Measurements from ENCODE around the gene CECR2. TPM values are rescaled to one million over a fixed set of nuclear protein-coding genes. Genes with fewer than 3 reads are reported as not detected.

CECR2 gene
- total RNA-seq, 6 donors from 2014 or later = 5.8 to 35.6 (median 11.6) TPM

DNA sequence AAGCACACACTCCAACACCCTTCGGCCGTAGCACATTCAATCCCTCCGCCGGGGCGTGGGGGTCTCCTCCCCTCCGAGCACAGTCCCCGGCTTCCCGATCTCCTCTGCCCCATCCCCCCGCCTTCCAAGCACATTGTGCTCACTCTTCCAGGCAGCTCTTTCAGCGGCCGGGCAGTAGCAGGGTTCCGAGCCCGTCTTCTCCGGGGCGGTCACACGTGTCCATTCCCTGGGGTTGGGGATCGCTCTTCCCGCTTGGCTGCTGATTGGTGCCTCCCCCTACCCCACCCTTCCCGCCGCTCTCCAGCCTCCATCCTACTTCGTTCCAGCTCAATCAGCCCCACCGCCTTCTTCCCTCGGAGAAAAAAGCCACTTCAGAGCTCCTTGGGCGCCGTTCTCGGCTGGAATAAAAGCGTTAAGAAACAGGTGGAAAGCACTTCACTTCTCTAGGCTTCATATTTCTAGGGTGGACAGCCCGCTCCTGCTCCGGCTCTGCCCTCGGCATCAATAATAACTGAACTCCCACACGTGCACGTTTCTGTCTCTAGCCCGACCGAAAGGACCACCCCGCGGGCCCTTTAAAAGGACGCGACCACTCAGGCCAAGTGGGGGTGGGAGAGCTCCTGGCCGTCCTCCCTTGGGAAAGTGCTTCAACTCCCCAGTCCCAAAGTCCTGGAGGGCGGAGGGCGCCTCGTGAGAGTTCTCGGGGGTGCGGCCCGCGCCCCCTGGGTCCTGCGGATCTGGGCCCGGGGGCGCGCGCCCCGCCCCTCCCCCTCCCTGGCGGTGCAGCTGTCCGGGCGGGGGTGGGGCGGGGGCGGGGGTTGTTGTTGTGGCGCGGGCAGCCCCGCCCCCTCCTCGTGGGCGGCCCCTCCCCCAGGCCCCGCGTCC lies 464 bp upstream of the CECR2 start:
- H3K27me3 ChIP-seq = peaks cover 0 to 20% (median 9%) of the 10 kb centered on the region in 4 donors
- H3K4me3 ChIP-seq = peak overlapping the region; percentile 56 to 89 (median 84)
- no peaks in the 10 kb centered on the region for H3K9me3 ChIP-seq
- peak overlapping the region; percentile 80 to 94 (median 89) for H3K27ac ChIP-seq
- TF ChIP-seq POLR2A (IDR thresholded peaks at IDR 0.05) (peak in 1 of 4 donors; percentile 46), POLR2AphosphoS5 (IDR thresholded peaks at IDR 0.05) (no peak), EP300 (IDR thresholded peaks at IDR 0.05) (no peak)
- H3K4me1 ChIP-seq = peaks cover 10 to 53% (median 21%) of the 10 kb centered on the region in 4 donors
- no peaks in the 10 kb centered on the region for H3K36me3 ChIP-seq
- ATAC-seq (ENCODE audit: low FRiP score in 2 of 2) = peak; percentile 67 to 87
- 0 to 1% methylated on average over 36 to 47 of the region's 64 CpGs for WGBS, 2 donors
- peak; percentile 71 to 89 for DNase-seq

DNA sequence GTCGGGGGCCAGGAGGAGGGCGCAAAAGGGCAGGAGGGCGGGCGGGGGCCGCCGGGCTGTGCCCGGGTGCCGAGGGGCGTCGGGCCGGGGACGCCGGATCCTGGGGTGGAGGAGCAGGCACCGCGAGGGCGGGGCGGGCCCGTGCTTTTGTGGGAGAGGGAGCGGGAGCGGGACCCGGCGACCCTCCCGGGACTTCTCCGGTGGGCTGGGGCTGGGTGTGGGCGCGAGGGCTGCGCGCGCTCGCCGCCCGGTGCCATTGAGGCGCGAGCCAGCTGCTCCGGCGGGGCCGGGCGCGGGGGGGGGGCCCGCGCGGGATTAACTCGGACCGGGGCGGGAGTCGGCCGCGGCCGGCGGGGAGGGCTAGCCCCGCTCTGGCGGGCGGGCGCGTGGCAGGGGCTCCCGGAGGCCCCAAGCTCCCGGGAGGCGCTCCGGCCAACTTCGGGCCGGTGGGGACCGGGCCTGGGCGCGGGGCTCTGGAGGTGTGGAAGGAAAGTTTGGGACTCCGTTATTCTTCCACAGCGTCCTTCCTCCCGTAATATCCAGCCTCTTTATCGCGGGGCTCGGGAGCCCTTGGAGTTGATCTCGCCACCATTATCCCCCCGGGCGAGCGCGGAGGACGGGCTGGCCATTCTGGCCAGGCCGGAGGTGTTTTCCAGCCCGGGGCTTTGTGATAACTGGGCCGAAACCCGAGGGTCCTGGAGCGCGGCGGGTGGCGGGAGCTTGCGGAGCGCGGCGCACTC lies 936 bp downstream of the CECR2 start:
- Histone ChIP-seq H3K4me1 (peaks cover 10 to 53% (median 21%) of the 10 kb centered on the region in 4 donors), H3K9me3 (no peaks in the 10 kb centered on the region), H3K27me3 (peaks cover 0 to 20% (median 9%) of the 10 kb centered on the region in 4 donors), H3K4me3 (peak overlapping the region; percentile 76 to 89 (median 84)), H3K36me3 (no peaks in the 10 kb centered on the region), H3K27ac (peak overlapping the region; percentile 74 to 94 (median 80))
- DNase-seq (peak in 1 of 2 donors; percentile 88), ATAC-seq (ENCODE audit: low FRiP score in 2 of 2) (peak in 1 of 2 donors; percentile 22)
- TF ChIP-seq EP300 (IDR thresholded peaks at IDR 0.05) (no peak), POLR2AphosphoS5 (IDR thresholded peaks at IDR 0.05) (no peak), POLR2A (IDR thresholded peaks at IDR 0.05) (no peak)
- TF ChIP-seq, protein P1, sequence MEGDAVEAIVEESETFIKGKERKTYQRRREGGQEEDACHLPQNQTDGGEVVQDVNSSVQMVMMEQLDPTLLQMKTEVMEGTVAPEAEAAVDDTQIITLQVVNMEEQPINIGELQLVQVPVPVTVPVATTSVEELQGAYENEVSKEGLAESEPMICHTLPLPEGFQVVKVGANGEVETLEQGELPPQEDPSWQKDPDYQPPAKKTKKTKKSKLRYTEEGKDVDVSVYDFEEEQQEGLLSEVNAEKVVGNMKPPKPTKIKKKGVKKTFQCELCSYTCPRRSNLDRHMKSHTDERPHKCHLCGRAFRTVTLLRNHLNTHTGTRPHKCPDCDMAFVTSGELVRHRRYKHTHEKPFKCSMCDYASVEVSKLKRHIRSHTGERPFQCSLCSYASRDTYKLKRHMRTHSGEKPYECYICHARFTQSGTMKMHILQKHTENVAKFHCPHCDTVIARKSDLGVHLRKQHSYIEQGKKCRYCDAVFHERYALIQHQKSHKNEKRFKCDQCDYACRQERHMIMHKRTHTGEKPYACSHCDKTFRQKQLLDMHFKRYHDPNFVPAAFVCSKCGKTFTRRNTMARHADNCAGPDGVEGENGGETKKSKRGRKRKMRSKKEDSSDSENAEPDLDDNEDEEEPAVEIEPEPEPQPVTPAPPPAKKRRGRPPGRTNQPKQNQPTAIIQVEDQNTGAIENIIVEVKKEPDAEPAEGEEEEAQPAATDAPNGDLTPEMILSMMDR (IDR thresholded peaks at IDR 0.05) = no peak
- 0 to 3% methylated on average over 22 to 47 of the region's 88 CpGs for WGBS, 2 donors

DNA sequence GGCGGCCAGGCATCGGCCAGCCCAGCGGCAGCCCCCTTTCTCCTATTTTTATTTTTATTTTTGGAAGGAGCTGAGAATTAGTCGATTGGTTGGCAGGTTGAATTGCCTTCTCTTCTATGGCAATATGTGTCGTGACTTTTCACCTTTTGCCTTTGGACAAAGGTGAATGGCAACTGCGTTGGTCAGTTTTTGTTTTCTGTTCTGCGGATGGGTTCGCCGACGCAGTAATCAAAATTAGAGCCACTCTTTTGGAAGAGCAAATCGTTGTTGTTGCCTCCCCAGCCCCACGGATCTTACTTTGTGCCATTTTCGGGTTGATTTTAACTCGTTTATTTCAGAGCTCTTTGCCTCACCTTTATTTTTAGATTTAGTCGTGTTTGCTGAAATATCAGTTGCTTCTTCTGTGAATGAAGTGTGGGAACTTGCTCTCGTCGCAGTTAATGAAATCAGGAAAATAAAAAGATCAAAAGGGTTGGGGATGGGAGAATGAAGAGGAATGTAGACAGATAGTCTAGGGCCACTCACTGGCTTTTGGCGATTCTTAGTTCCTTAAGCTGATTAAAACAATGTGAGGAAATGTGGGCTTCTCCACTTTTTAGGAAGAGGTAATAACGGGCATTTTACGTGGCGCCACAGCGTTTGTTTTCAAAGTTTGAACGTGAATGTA lies 1.6 kb downstream of the CECR2 start:
- 4 to 7% methylated on average over 23 of the region's 23 CpGs for WGBS, 2 donors
- Histone ChIP-seq H3K36me3 (no peaks in the 10 kb centered on the region), H3K4me1 (peaks cover 10 to 53% (median 21%) of the 10 kb centered on the region in 4 donors), H3K27me3 (peaks cover 0 to 20% (median 9%) of the 10 kb centered on the region in 4 donors), H3K4me3 (peak overlapping the region; percentile 26 to 89 (median 84)), H3K27ac (peak overlapping the region; percentile 74 to 94 (median 80)), H3K9me3 (no peaks in the 10 kb centered on the region)
- TF ChIP-seq EP300 (IDR thresholded peaks at IDR 0.05) = no peak
- TF ChIP-seq, protein P1 (IDR thresholded peaks at IDR 0.05) = no peak
- no peak for TF ChIP-seq POLR2AphosphoS5 (IDR thresholded peaks at IDR 0.05)
- no peak for TF ChIP-seq POLR2A (IDR thresholded peaks at IDR 0.05)
- no peak for DNase-seq
- ATAC-seq (ENCODE audit: low FRiP score in 2 of 2) = no peak

DNA sequence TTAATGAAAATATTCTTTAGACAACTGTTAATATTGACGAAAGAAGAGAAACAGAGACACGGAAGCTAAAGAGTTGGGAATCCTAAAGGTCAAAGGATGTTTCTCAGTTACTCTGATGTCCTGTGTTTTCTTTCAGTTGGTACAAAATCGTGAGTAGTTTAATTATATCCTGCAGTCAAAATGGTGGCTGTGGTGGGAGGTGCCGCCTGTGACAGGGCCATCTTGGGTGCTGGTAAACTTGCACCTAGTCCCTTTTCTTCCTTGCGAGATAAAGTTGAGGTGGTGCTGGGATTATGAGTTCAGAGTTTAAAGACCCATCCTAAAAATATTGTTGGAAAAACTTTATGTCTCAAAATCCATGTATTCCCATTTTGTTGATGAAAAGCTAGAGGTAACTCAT lies 2.2 kb downstream of the CECR2 start:
- ATAC-seq (ENCODE audit: low FRiP score in 2 of 2) (no peak), DNase-seq (no peak)
- peak overlapping the region in 3 of 4 donors; percentile 83 to 89 (median 84) for H3K4me3 ChIP-seq
- H3K9me3 ChIP-seq = no peaks in the 10 kb centered on the region
- TF ChIP-seq, protein P1 (IDR thresholded peaks at IDR 0.05) = no peak
- TF ChIP-seq POLR2AphosphoS5 (IDR thresholded peaks at IDR 0.05) (no peak), POLR2A (IDR thresholded peaks at IDR 0.05) (no peak), EP300 (IDR thresholded peaks at IDR 0.05) (no peak)
- no peaks in the 10 kb centered on the region for H3K36me3 ChIP-seq
- H3K27ac ChIP-seq = no peak overlapping the region
- WGBS, 2 donors = 43 to 52% methylated on average over 5 of the region's 5 CpGs
- peaks cover 0 to 20% (median 9%) of the 10 kb centered on the region in 4 donors for H3K27me3 ChIP-seq
- peaks cover 10 to 53% (median 21%) of the 10 kb centered on the region in 4 donors for H3K4me1 ChIP-seq

All from upper lobe of left lung (tissue), 6 donors.